ENCODE measurements around the gene SLC39A3.

Gene SLC39A3

GRCh38 chr19:2739602-2740313 lies at the start of gene SLC39A3:
TSS of gene SLC39A3 (minus strand) at chr19:2740017. CDS start at chr19:2737257, 2,760 bp downstream.
- DNase-seq, result peak; percentile 98

DNA sequence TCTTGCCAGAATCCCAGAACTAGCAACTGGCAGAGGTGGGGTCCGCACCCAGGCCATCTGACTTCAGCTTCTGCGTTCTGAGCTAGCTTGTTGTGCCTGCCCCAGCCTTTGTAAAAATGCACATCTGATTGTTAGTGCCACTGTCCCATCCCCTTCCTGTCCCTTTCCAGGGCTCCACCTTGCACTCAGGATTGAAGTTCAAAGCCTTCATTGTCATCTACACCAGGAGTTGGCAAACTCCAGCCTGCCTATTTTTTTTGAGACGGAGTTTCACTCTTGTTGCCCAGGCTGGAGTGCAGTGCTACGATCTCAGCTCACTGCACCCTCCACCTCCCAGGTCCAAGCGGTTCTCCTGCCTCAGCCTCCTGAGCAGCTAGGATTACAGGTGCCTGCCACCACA lies 48.4 kb upstream of the SLC39A3 start:
- no peak for DNase-seq

- no peak for DNase-seq
These were observed 47.3 kb upstream of the SLC39A3 start for GRCh38 chr19:2787115-2787514.

- DNase-seq, result peak; percentile 99
These were observed 45.6 kb upstream of the SLC39A3 start, which contains the start of gene THOP1 for GRCh38 chr19:2785244-2785997. TSS of gene THOP1 (plus strand) at chr19:2785503. CDS start at chr19:2785663, 160 bp downstream.

- no peak for DNase-seq
These were observed 43.9 kb upstream of the SLC39A3 start for GRCh38 chr19:2783781-2784145.

GRCh38 chr19:2782936-2783780 lies 43.3 kb upstream of the SLC39A3 start, which contains the start of gene SGTA:
TSS of gene SGTA (minus strand) at chr19:2783273. CDS start at chr19:2769068, 14,205 bp downstream.
- peak; percentile 98 for DNase-seq

DNA sequence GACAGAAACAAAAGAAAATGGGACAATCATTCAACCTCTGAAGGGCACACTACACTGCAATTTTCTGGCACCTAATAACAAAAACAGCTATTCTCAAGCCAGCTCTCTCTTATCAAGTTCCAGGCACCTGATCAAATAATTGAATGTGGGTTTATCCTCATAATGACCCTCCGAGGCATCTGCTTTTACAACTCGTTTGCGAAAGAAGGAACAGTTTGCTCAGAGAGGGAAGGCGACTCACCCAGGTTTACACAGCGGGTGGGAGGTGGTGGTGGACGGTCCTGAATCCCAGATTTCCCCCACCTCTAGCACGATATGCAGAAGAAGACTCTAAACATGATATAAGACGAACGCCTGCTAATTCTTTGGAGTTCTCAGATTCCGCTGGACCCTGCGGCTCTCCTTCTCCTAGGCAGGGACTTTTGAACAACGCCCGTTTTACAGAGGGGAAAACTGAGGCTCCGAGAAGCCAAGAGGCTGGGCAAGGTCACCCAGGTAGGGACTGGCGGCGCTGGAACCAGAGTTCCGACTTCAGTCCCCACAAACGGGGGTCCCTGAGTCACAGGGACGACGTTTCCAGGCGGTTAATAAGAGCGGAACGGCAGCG lies 42.6 kb upstream of the SLC39A3 start:
- DNase-seq, result no peak

GRCh38 chr19:2780284-2780683 lies 40.5 kb upstream of the SLC39A3 start:
- DNase-seq, result no peak

DNA sequence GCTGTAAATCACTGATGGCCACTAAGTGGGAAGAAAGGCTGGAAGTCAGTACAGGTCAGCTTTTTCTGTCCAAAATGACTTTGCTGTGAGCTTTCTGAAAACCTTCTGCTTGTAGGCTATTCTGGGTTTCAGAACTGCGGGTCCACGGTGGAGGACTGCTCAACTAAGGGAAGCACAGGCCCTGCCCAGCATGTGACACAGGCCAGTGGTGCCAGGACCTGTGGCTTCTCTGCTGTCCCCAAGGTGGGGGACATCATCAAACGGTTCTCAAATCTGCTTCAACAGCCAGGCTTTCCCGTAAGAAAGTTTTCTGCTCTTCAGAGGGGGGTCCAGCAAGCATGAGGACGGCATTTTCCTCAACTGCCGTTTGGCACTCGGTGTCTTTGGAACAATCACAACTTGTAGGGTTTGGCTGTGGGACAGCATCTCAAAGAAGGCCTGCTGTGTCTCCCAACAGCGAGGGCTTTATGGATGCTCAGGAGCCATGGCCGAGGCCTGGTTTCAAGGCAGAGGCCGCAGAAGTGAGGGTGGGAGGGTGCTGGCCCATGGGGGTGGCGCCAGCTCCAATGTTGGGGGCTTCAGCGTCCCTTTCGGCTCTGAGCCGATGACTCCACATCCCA lies 39.4 kb upstream of the SLC39A3 start:
- no peak for DNase-seq

GRCh38 chr19:2777952-2778683 lies 38.3 kb upstream of the SLC39A3 start:
- DNase-seq, result no peak

GRCh38 chr19:2775556-2776430 lies 36.0 kb upstream of the SLC39A3 start:
- no peak for DNase-seq

DNA sequence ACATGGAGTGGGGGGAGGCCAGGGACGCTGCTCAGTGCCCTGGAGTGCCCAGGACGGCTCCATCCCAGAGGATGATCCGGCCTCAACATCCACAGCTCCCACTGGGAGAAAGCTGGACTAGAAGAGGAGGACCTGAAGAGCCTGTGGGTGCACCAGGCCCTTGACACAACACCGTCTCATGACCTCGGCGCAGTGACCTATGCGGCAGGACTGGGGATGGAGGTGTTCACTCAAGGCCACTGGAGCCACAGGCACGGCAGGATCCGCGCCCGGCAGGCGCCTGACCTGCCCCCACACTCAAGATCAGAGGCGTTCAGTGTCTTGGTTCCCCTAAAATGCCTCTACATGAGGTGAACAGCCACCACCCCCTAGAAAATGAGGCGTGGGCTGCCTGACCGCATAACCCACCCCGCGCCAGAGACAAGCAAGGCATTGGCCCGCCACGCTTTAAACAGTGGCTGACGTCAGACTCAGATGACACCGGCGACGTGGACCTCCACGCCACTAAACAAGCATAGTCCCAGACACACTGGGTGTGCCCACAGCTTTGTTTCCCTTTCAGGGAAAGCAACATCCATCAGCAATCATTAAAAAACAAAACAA lies 35.2 kb upstream of the SLC39A3 start:
- no peak for DNase-seq

GRCh38 chr19:2774083-2774679 lies 34.4 kb upstream of the SLC39A3 start:
- no peak for DNase-seq

DNA sequence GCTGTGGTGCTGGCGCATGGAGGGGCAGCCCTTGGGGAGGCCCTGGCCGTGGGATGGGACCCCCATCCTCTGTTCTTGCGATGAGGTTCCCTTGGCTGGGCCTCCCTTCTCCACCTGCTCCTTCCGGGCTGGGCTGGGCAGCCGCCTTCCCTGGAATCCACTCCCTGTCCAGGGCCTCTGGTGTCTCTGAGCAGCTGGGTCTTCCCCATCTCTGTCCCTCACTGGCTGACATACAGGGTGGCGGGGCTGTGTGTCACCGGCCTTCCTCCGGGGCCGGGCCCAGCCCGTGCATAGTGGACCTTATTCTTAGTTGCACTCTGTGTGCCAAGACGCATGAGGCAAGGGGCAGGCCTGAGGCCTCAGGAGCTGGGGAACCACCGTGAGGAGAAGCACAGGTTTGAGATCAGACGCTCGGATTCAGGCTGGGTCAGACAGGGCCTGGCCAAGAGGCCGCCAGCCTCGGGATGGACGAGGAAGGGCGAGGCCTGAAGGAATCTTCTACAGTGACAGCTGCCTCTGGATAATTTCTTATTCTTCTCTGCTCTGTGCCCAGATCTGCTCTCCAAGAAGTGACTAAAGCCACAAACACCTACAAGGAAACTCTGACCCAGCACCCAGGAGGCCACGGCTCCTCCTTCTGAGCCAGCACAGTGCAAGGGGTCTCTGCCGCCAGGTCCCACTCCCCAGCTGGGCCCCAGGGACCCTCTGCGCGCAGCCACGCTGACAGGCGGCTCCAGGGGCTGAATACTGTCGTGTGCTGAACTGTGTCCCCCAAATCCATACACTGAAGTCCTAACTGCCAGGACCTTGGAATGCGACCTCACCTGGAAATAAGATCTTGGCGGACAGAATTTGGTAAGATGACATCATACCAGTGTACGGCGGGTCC lies 32.2 kb upstream of the SLC39A3 start:
- DNase-seq, result no peak

DNA sequence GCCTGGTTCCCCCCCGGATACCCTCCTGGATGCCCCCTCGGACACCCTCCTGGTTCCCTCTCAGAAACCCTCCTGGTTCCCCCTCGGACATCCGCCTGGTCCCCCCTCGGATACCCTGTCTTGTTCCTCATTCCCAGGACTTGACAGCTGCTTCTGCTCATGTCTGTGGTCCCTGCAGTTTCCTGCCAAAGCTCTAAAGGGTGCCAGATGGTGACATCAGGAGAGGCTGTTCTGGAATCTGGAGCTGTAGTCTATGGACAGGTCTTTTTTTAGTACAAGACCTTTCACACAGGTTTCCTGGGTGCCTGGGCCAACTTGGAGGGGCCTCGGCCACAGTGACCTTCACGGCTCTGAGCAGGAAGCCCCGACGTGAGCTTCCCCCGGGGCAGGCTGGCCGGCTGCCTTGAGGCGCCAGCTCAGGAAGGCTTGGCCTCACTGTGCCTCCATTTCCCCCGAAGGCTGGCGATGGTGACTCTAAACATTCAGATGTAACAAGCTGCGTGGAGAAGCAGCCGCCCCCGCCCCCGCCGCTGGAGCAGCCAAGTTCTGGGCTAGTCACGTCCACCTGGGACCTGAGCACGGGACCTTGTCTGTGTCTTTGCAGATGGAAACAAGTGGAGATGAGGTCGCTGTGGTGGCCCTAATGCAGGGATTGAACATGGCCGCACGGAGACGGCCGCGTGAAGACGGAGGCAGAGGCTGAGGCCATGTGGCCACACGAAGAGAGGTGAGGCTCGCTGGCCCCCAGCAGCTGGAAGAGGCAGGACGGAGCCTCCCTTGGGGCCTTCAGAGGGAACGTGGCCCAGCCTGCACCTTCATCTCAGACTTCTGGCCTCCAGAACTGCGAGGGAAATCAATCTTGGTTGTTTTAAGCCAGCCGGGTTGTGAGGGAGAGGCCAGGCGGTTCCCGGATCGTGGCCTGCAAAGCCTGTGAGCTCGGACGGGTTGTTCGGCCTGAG lies 30.5 kb upstream of the SLC39A3 start:
- DNase-seq, result no peak

DNA sequence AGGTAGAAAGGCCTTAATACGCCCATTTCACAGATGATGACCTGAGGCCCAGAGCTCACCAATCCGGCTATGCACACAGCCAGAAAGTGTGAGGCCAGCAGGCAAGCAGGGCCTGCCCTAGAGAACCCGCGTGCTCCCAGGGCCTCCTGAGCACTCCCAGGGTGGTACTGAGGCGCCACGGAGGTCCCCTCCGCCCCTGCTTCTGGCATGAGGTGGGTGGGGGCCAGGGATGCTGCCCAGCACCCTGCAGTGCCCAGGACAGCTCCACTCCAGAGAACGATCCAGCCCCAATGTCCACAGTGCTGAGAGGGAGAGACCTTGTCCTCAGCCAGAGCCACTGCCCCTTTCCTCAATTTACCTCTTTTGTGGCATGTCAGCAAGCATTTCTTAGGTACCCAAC lies 29.4 kb upstream of the SLC39A3 start:
- no peak for DNase-seq

DNA sequence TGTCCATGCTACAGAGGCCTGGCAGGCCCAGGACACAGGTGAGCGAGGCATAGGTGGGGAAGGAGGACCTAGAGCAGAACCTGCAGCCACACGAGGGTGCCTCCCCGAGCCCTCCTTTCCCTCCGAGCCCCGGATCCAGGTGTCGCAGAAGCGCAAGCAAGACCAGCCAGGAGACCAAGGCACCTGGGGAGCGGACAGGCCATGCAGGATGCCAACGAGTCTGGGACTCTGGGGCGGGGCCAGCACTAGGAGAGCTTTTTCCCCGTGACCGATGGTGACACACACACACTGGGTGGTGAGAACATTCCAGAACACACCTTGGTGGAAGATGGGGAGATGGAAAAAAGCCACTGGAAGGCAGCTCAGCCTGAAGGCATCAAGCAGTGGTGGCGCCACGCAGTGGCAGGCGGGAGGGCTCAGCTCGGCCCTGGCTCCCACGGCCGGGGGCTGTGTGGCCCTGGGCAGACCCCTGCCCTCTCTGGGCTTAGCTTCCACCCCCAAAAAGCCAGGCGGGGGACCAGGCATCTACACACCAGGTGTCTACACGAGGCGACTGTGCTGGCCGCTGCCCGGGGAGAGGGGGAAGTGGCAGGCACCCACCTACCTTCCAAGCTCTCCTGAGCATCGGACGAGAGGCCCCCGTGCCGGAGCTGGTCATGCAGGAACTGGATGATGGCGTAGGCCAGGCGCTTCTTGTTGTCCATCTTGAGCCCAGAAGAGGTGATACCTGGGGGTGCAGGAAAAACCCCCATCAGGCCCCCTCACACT lies 28.7 kb upstream of the SLC39A3 start:
- DNase-seq, result no peak
